Limb (tissue), 2 donors: Measurements from ENCODE around the gene GOPC.

Experiments used
- DNase-seq, 2 donors: peaks; one replicate each; pipeline ENCODE4 v3.0.0-alpha.2; 2016; ENCODE audit errors: extremely low spot score in 2 of 2

The GOPC gene

GRCh38 chr6:117597755-117598154 lies 4.6 kb downstream of the GOPC start:
- DNase-seq = no peak

GRCh38 chr6:117595099-117595923 lies 7.0 kb downstream of the GOPC start:
- no peak for DNase-seq

GRCh38 chr6:117592983-117593759 lies 9.1 kb downstream of the GOPC start:
- no peak for DNase-seq

- DNase-seq = no peak
Observed at GRCh38 chr6:117591405-117591804, 10.9 kb downstream of the GOPC start.

GRCh38 chr6:117590447-117590846 lies 11.9 kb downstream of the GOPC start:
- no peak for DNase-seq

GRCh38 chr6:117585647-117586046 lies 16.7 kb downstream of the GOPC start:
- no peak for DNase-seq

GRCh38 chr6:117574198-117574597 lies 28.1 kb downstream of the GOPC start:
- no peak for DNase-seq

GRCh38 chr6:117573006-117573680 lies 29.2 kb downstream of the GOPC start:
- DNase-seq = no peak

- no peak for DNase-seq
Observed at GRCh38 chr6:117568831-117569410, 33.4 kb downstream of the GOPC start.

GRCh38 chr6:117568247-117568646 lies 34.1 kb downstream of the GOPC start:
- DNase-seq = no peak

- no peak for DNase-seq
Observed at GRCh38 chr6:117564681-117565080, 37.6 kb downstream of the GOPC start.

GRCh38 chr6:117561128-117561527 lies 41.2 kb downstream of the GOPC start:
- no peak for DNase-seq

GRCh38 chr6:117559299-117559698 lies 43.0 kb downstream of the GOPC start:
- no peak for DNase-seq

- no peak for DNase-seq
Observed at GRCh38 chr6:117558818-117559217, 43.5 kb downstream of the GOPC start.

GRCh38 chr6:117557951-117558350 lies 44.4 kb downstream of the GOPC start:
- DNase-seq = no peak

- DNase-seq = peak; percentile 30 to 62
Observed at GRCh38 chr6:117555882-117556498, 46.3 kb downstream of the GOPC start.

- DNase-seq = no peak
Observed at GRCh38 chr6:117555262-117555849, 47.0 kb downstream of the GOPC start.

- DNase-seq = no peak
Observed at GRCh38 chr6:117553142-117553541, 49.2 kb downstream of the GOPC start.

GRCh38 chr6:117552618-117553017 lies 49.7 kb downstream of the GOPC start:
- DNase-seq = no peak

- DNase-seq = no peak
Observed at GRCh38 chr6:117550618-117551242, 51.6 kb downstream of the GOPC start.
